SK-N-SH (cell line): ENCODE results near the gene EIF5AL1.

Source experiments
- CHD2 ChIP-seq: fragments of 150-350 bp; IDR thresholded peaks from 2 replicates; pipeline ENCODE4 v1.6.1; 2018; ENCODE audit warnings: low read length; ENCODE audit not compliant: partially characterized antibody
- CTCF ChIP-seq: fragments of 200-600 bp; sonication (generic); IDR thresholded peaks from 2 replicates; pipeline ENCODE4 v1.6.1; 2017; ENCODE audit warnings: antibody characterized with exemption, mild to moderate bottlenecking, moderate library complexity
- EZH2phosphoT487 ChIP-seq: fragments of 200-600 bp; sonication (generic); IDR thresholded peaks from 2 replicates; pipeline ENCODE4 v1.6.1; 2017; ENCODE audit warnings: low read depth, mixed run types, mild to moderate bottlenecking, antibody characterized with exemption, moderate library complexity, borderline replicate concordance
- GABPA ChIP-seq: IDR thresholded peaks from 2 replicates; pipeline ENCODE4 v1.4.0; 2012; ENCODE audit warnings: low read depth, mild to moderate bottlenecking
- RXRA ChIP-seq: IDR thresholded peaks from 2 replicates; pipeline ENCODE4 v1.4.0; 2012; ENCODE audit warnings: low read depth, mild to moderate bottlenecking, borderline replicate concordance
- SIN3A ChIP-seq: IDR thresholded peaks from 2 replicates; pipeline ENCODE4 v1.6.1; 2012; ENCODE audit warnings: low read depth, mild to moderate bottlenecking, low read length, moderate library complexity, borderline replicate concordance

- TF ChIP-seq SIN3A = no peak
- TF ChIP-seq GABPA = no peak
- TF ChIP-seq CHD2 = no peak
- TF ChIP-seq CTCF = no peak
- no peak for TF ChIP-seq EZH2phosphoT487
- TF ChIP-seq RXRA = no peak
Observed at GRCh38 chr10:79555354-79556309, 43.3 kb downstream of the EIF5AL1 start.
